Esophagus squamous epithelium (tissue), 5 donors: ENCODE data around the gene GUCA2A. TPM values are rescaled to one million over a fixed set of nuclear protein-coding genes. Genes with fewer than 3 reads are reported as not detected.

ENCODE experiments used
- DNase-seq: peaks from one replicate; lab custom pipeline; 2025; lab: John Stamatoyannopoulos, UW
- H3K27ac ChIP-seq, 4 donors: fragments of 200-600 bp; sonication (generic); one replicate each; pipeline ENCODE4 v1.5.1; 2016 to 2019; ENCODE audit warnings: mild to moderate bottlenecking in 1 of 4
- H3K27me3 ChIP-seq, 4 donors: fragments of 200-600 bp; sonication (generic); 1 replicate in 3 of 4; 2 replicates in 1 of 4; pipeline versions ENCODE4 v1.5.1 to v1.6.0; 2017 to 2021; ENCODE audit warnings: antibody characterized with exemption in 1 of 4
- H3K36me3 ChIP-seq, 3 donors: fragments of 200-600 bp; sonication (generic); one replicate each; pipeline ENCODE4 v1.5.1; 2016 to 2019
- H3K4me1 ChIP-seq, 3 donors: fragments of 200-600 bp; sonication (generic); one replicate each; pipeline ENCODE4 v1.5.1; 2017 to 2019
- H3K4me3 ChIP-seq, 4 donors: fragments of 200-600 bp; sonication (generic); 1 replicate in 3 of 4; 2 replicates in 1 of 4; pipeline ENCODE4 v1.5.1; 2016 to 2019; ENCODE audit warnings: mild to moderate bottlenecking in 2 of 4, moderate library complexity in 1 of 4
- H3K9me3 ChIP-seq, 3 donors: fragments of 200-600 bp; sonication (generic); one replicate each; pipeline ENCODE4 v1.5.1; 2016 to 2019
- CTCF ChIP-seq, 6 experiments: fragments of 450-650 bp in 4 of 6; fragments of 200-600 bp in 2 of 6; sonication (generic) in 2 of 6; IDR thresholded peaks; one replicate each; pipeline ENCODE4 v1.5.1; 2016 to 2019; ENCODE audit warnings: antibody characterized with exemption in 6 of 6, mild to moderate bottlenecking in 4 of 6, moderate library complexity in 4 of 6
- POLR2A ChIP-seq, 4 donors: fragments of 450-650 bp; IDR thresholded peaks; one replicate each; pipeline ENCODE4 v1.6.1; 2017; ENCODE audit warnings: antibody characterized with exemption in 4 of 4, mild to moderate bottlenecking in 4 of 4, moderate library complexity in 3 of 4
- WGBS, 2 donors: methylation state at CpG; one replicate each; pipeline ENCODE4 v1.1.5; 2018; 5-methylcytosine and 5-hydroxymethylcytosine counted together
- intact Hi-C: fragments of 100-400 bp; cut with DNase I; formaldehyde crosslinking; loops from one replicate; pipeline ENCODE4 v1.15.0; 2022
- total RNA-seq, 4 donors: library from RNA; depleted of rRNA; stranded (reverse); fragments of >200 nt; gene quantifications; one replicate each; pipeline ENCODE4 v1.1.0, GENCODE V29; 2016
- donor health status: DM: yes; HTN: yes; CAD: no.

The GUCA2A gene
- total RNA-seq, 4 donors from 2014 or later: not detected

GRCh38 chr1:42183210-42183956, 18.8 kb upstream of the GUCA2A start:
- Histone ChIP-seq H3K27me3 (no peaks in the 10 kb centered on the region), H3K4me1 (peaks cover 0 to 12% (median 0%) of the 10 kb centered on the region in 3 donors), H3K36me3 (peaks cover 0 to 93% (median 0%) of the 10 kb centered on the region in 3 donors), H3K4me3 (no peak overlapping the region), H3K9me3 (no peaks in the 10 kb centered on the region), H3K27ac (no peak overlapping the region)
- intact Hi-C loops: no loop called here
- TF ChIP-seq CTCF (IDR thresholded peaks at IDR 0.05) (no peak), POLR2A (IDR thresholded peaks at IDR 0.05) (no peak)
- WGBS, 2 donors: 85 to 95% methylated on average over 6 to 7 of the region's 7 CpGs
- DNase-seq: no peak

GRCh38 chr1:42181687-42182086, 17.1 kb upstream of the GUCA2A start:
- H3K9me3 ChIP-seq: no peaks in the 10 kb centered on the region
- intact Hi-C loops: no loop called here
- peaks cover 0 to 27% (median 14%) of the 10 kb centered on the region in 3 donors for H3K4me1 ChIP-seq
- TF ChIP-seq CTCF (IDR thresholded peaks at IDR 0.05): no peak
- TF ChIP-seq POLR2A (IDR thresholded peaks at IDR 0.05): no peak
- DNase-seq: no peak
- H3K4me3 ChIP-seq: no peak overlapping the region
- H3K27me3 ChIP-seq: no peaks in the 10 kb centered on the region
- H3K27ac ChIP-seq: no peak overlapping the region
- WGBS, 2 donors: 81 to 84% methylated on average over 3 to 4 of the region's 4 CpGs
- H3K36me3 ChIP-seq: peaks cover 0 to 76% (median 0%) of the 10 kb centered on the region in 3 donors

- H3K36me3 ChIP-seq: peaks cover 0 to 60% (median 0%) of the 10 kb centered on the region in 3 donors
- H3K9me3 ChIP-seq: no peaks in the 10 kb centered on the region
- no peak for DNase-seq
- TF ChIP-seq POLR2A (IDR thresholded peaks at IDR 0.05) (no peak), CTCF (IDR thresholded peaks at IDR 0.05) (no peak)
- no peak overlapping the region for H3K4me3 ChIP-seq
- intact Hi-C loops: loop anchor here (5.0 to 10.0 kb wide), 2 partner anchors 152 to 605 kb away; no protein-coding TSS in a partner anchor
- no peak overlapping the region for H3K27ac ChIP-seq
- 75 to 82% methylated on average over 4 of the region's 4 CpGs for WGBS, 2 donors
- peaks cover 0 to 44% (median 23%) of the 10 kb centered on the region in 3 donors for H3K4me1 ChIP-seq
- H3K27me3 ChIP-seq: no peaks in the 10 kb centered on the region
These were observed 15.4 kb upstream of the GUCA2A start for GRCh38 chr1:42179900-42180329.

- peaks cover 3 to 50% (median 28%) of the 10 kb centered on the region in 3 donors for H3K4me1 ChIP-seq
- H3K9me3 ChIP-seq: no peaks in the 10 kb centered on the region
- H3K4me3 ChIP-seq: no peak overlapping the region
- 11 to 17% methylated on average over 2 of the region's 2 CpGs for WGBS, 2 donors
- TF ChIP-seq CTCF (IDR thresholded peaks at IDR 0.05) (no peak), POLR2A (IDR thresholded peaks at IDR 0.05) (no peak)
- H3K27ac ChIP-seq: no peak overlapping the region
- H3K27me3 ChIP-seq: no peaks in the 10 kb centered on the region
- peaks cover 0 to 54% (median 0%) of the 10 kb centered on the region in 3 donors for H3K36me3 ChIP-seq
- DNase-seq: no peak
- intact Hi-C loops: loop anchor here (5.0 to 10.0 kb wide), 2 partner anchors 153 to 604 kb away; no protein-coding TSS in a partner anchor
These were observed 14.7 kb upstream of the GUCA2A start for GRCh38 chr1:42179275-42179674.

GRCh38 chr1:42178249-42178648, 13.7 kb upstream of the GUCA2A start:
- H3K9me3 ChIP-seq: no peaks in the 10 kb centered on the region
- no peak overlapping the region for H3K4me3 ChIP-seq
- no peaks in the 10 kb centered on the region for H3K27me3 ChIP-seq
- WGBS, 2 donors: 86 to 88% methylated on average over 3 of the region's 3 CpGs
- TF ChIP-seq CTCF (IDR thresholded peaks at IDR 0.05) (no peak), POLR2A (IDR thresholded peaks at IDR 0.05) (no peak)
- DNase-seq: no peak
- H3K4me1 ChIP-seq: peaks cover 13 to 60% (median 36%) of the 10 kb centered on the region in 3 donors
- peaks cover 0 to 45% (median 0%) of the 10 kb centered on the region in 3 donors for H3K36me3 ChIP-seq
- no peak overlapping the region for H3K27ac ChIP-seq
- intact Hi-C loops: loop anchor here (5.0 to 10.0 kb wide), 2 partner anchors 154 to 603 kb away; no protein-coding TSS in a partner anchor
